K562 (cell line): ENCODE data around the gene NEMP1. TPM values are rescaled to one million over a fixed set of nuclear protein-coding genes. Genes with fewer than 3 reads are reported as not detected.

ENCODE experiments used
- CBFA2T2 ChIP-seq: fragments of 450-650 bp; conservative IDR thresholded peaks from 2 replicates; pipeline ENCODE4 v1.6.1; 2017; ENCODE audit warnings: mild to moderate bottlenecking
- CHD4 ChIP-seq: fragments of 200-600 bp; sonication (generic); IDR thresholded peaks from 3 replicates; pipeline ENCODE4 v1.6.1; 2012; ENCODE audit warnings: low read depth, mild to moderate bottlenecking, mixed read lengths, low read length, inconsistent platforms; ENCODE audit not compliant: insufficient read depth, insufficient replicate concordance, poor library complexity, severe bottlenecking
- FOSL1 ChIP-seq: fragments of 200-800 bp; sonication (Bioruptor generic); conservative IDR thresholded peaks from 2 replicates; pipeline ENCODE4 v1.6.1; 2016; ENCODE audit warnings: missing genetic modification characterization, missing compliant biosample characterization
- GABPA ChIP-seq: fragments of 200-800 bp; sonication (Bioruptor generic); conservative IDR thresholded peaks from 2 replicates; pipeline ENCODE4 v1.6.1; 2016; ENCODE audit warnings: low read depth, missing genetic modification characterization, missing compliant biosample characterization
- GABPB1 ChIP-seq: sonication (generic); formaldehyde crosslinking; IDR thresholded peaks from 2 replicates; pipeline ENCODE4 v1.8.0; 2022; ENCODE audit warnings: mild to moderate bottlenecking, missing genetic modification reagents
- HLTF ChIP-seq: fragments of 450-650 bp; IDR thresholded peaks from 2 replicates; pipeline ENCODE4 v1.6.1; 2016
- PHF21A ChIP-seq: fragments of 450-650 bp; IDR thresholded peaks from 2 replicates; pipeline ENCODE4 v1.6.1; 2017; ENCODE audit warnings: low read depth, borderline replicate concordance
- POLR2B ChIP-seq: fragments of 450-650 bp; IDR thresholded peaks from 2 replicates; pipeline ENCODE4 v1.6.1; 2018; ENCODE audit warnings: low read depth; ENCODE audit not compliant: partially characterized antibody
- RAD21 ChIP-seq, 2 experiments: fragments of 250-450 bp in 1 of 2; fragments of 450-650 bp in 1 of 2; sonication (Bioruptor Pico) in 1 of 2; formaldehyde crosslinking in 1 of 2; IDR thresholded peaks in 1 of 2; conservative IDR thresholded peaks in 1 of 2; 2 replicates each; pipeline versions ENCODE4 v1.4.0 to v1.8.0; 2020 to 2022; ENCODE audit warnings: mild to moderate bottlenecking in 2 of 2, moderate library complexity in 1 of 2
- SAFB ChIP-seq: fragments of 200-400 bp; formaldehyde crosslinking; IDR thresholded peaks from 2 replicates; pipeline ENCODE4 v1.6.1; 2017; ENCODE audit warnings: low read depth, low read length, borderline replicate concordance
- SRSF1 ChIP-seq: fragments of 200-400 bp; formaldehyde crosslinking; IDR thresholded peaks from 2 replicates; pipeline ENCODE4 v1.6.1; 2017; ENCODE audit warnings: mild to moderate bottlenecking, low read depth, low read length, moderate library complexity
- ZFP1 ChIP-seq: fragments of 450-650 bp; formaldehyde crosslinking; IDR thresholded peaks from 2 replicates; pipeline ENCODE4 v1.4.0; 2020; ENCODE audit warnings: mild to moderate bottlenecking, mixed read lengths
- ZNF253 ChIP-seq: fragments of 250-450 bp; sonication (Bioruptor Pico); conservative IDR thresholded peaks from 2 replicates; pipeline ENCODE4 v1.6.1; 2021; ENCODE audit warnings: mild to moderate bottlenecking
- ZNF3 ChIP-seq: fragments of 250-450 bp; sonication (Bioruptor Pico); IDR thresholded peaks from 2 replicates; pipeline ENCODE4 v1.5.0; 2021; ENCODE audit warnings: mild to moderate bottlenecking, moderate library complexity
- ZNF551 ChIP-seq: fragments of 250-450 bp; sonication (Bioruptor Pico); IDR thresholded peaks from 2 replicates; pipeline ENCODE4 v1.5.0; 2021; ENCODE audit warnings: mild to moderate bottlenecking, moderate library complexity
- ZNF584 ChIP-seq: fragments of 200-800 bp; sonication (Bioruptor generic); IDR thresholded peaks from 2 replicates; pipeline ENCODE4 v1.6.1; 2016; ENCODE audit warnings: low read depth, mild to moderate bottlenecking, missing genetic modification characterization, missing compliant biosample characterization
- polyA plus RNA-seq, 8 experiments: library from polyadenylated mRNA; depleted of rRNA in 4 of 8; stranded (reverse) in 5 of 8; unstranded in 3 of 8; fragments of >200 nt; fragmentation: Nextera tagmentation in 2 of 8; fragmentation: Illumina TruSeq in 1 of 8; extraction: Ambion mirVana in 2 of 8; extraction: Trizol in 1 of 8; gene quantifications; 2 replicates each; pipeline versions ENCODE4 v1.2.1 to v1.2.3, GENCODE V29; 2011 to 2014; ENCODE audit warnings: inconsistent platforms in 1 of 8, missing spikeins in 1 of 8
- total RNA-seq, 7 experiments: library from RNA; depleted of rRNA in 6 of 7; stranded (reverse); fragments of >200 nt in 6 of 7; fragmentation: Illumina TruSeq in 2 of 7; extraction: Trizol in 2 of 7; gene quantifications; 2 replicates each; pipeline versions ENCODE4 v1.2.1 to v1.2.3, GENCODE V29; 2011 to 2021; ENCODE audit warnings: low replicate concordance in 1 of 7
- TF ChIP-seq, protein P1 (sequence below), 2 experiments: fragments of 450-650 bp; IDR thresholded peaks; 2 replicates each; pipeline ENCODE4 v1.6.1; 2016
- TF ChIP-seq, protein P2 (sequence below): fragments of 450-650 bp; formaldehyde crosslinking; IDR thresholded peaks from 2 replicates; pipeline ENCODE4 v1.4.0; 2022; ENCODE audit warnings: mild to moderate bottlenecking, moderate library complexity
- TF ChIP-seq, protein P3 (sequence below): fragments of 450-650 bp; IDR thresholded peaks from 2 replicates; pipeline ENCODE4 v1.6.1; 2018; ENCODE audit not compliant: partially characterized antibody
- TF ChIP-seq, protein P4 (sequence below): fragments of 450-650 bp; IDR thresholded peaks from 2 replicates; pipeline ENCODE4 v1.6.1; 2017; ENCODE audit warnings: antibody characterized with exemption

The NEMP1 gene
- total and polyA plus RNA-seq, 9 of the 15 experiments (the other 6 are each of a cell fraction or from before 2014, with no cell fraction given), result 9.5 to 82.2 (median 41.2) TPM

DNA sequence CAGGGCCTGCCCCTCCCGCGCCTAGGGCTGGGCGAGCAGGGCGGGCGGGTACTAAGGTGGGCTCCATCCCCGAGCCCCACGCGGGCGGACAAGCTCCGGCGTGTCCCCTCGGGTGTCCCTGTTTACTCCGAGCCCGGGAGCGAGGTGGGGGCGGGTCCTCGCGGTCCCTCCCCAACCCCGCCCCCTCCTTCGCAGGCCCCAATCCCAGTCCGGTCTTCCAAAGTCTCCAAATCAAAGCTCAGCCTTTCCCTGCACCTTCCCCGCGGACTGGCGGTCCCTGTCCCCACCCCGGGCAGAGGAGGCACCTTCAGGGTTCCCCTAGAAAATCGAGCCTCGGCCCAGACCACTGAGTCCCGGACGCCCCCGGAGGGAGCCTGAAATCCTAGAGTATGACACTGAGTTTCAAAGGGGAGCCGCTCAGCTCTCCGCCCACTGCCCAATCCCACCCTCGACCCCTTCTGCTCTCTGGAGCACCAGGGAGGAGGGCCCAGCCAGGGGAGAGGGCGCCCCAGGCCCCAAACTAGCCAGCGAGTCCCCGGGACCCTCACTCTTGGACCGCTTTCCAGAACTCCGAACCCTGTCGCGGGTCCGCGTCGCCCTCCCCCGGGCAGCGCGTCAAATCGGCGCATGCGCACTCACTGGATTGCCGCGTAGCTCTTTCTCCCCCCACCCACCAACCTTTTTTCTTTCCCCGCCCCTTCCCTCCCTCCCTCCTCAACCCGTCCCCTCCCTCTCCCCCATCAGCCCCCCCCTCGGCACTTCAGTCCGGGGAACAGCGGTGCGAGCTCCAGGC, 49.3 kb upstream of the NEMP1 start, which contains the start of gene LRP1 (continued):
- TF ChIP-seq, protein P1, sequence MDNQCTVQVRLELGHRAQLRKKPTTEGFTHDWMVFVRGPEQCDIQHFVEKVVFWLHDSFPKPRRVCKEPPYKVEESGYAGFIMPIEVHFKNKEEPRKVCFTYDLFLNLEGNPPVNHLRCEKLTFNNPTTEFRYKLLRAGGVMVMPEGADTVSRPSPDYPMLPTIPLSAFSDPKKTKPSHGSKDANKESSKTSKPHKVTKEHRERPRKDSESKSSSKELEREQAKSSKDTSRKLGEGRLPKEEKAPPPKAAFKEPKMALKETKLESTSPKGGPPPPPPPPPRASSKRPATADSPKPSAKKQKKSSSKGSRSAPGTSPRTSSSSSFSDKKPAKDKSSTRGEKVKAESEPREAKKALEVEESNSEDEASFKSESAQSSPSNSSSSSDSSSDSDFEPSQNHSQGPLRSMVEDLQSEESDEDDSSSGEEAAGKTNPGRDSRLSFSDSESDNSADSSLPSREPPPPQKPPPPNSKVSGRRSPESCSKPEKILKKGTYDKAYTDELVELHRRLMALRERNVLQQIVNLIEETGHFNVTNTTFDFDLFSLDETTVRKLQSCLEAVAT (IDR thresholded peaks at IDR 0.05), result no peak
- TF ChIP-seq FOSL1 (tag) (peak; percentile 67), CHD4 (no peak), ZNF3 (no peak), RAD21 (CRISPR knock-in tag; conservative IDR thresholded peaks at IDR 0.05 in 1 of 2, IDR thresholded peaks at IDR 0.05 in 1 of 2) (no peak), POLR2B (peak; percentile 40), CBFA2T2 (no peak), ZNF551 (CRISPR knock-in tag) (no peak), SRSF1 (no peak), ZNF584 (no peak), ZFP1 (CRISPR knock-in tag) (no peak), ZNF253 (CRISPR knock-in tag) (no peak), GABPB1 (CRISPR knock-in tag) (no peak), SAFB (no peak), PHF21A (peak; percentile 71), GABPA (no peak), HLTF (no peak)
- TF ChIP-seq, protein P2, sequence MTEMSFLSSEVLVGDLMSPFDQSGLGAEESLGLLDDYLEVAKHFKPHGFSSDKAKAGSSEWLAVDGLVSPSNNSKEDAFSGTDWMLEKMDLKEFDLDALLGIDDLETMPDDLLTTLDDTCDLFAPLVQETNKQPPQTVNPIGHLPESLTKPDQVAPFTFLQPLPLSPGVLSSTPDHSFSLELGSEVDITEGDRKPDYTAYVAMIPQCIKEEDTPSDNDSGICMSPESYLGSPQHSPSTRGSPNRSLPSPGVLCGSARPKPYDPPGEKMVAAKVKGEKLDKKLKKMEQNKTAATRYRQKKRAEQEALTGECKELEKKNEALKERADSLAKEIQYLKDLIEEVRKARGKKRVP (CRISPR knock-in tag), result no peak
- TF ChIP-seq, protein P3, sequence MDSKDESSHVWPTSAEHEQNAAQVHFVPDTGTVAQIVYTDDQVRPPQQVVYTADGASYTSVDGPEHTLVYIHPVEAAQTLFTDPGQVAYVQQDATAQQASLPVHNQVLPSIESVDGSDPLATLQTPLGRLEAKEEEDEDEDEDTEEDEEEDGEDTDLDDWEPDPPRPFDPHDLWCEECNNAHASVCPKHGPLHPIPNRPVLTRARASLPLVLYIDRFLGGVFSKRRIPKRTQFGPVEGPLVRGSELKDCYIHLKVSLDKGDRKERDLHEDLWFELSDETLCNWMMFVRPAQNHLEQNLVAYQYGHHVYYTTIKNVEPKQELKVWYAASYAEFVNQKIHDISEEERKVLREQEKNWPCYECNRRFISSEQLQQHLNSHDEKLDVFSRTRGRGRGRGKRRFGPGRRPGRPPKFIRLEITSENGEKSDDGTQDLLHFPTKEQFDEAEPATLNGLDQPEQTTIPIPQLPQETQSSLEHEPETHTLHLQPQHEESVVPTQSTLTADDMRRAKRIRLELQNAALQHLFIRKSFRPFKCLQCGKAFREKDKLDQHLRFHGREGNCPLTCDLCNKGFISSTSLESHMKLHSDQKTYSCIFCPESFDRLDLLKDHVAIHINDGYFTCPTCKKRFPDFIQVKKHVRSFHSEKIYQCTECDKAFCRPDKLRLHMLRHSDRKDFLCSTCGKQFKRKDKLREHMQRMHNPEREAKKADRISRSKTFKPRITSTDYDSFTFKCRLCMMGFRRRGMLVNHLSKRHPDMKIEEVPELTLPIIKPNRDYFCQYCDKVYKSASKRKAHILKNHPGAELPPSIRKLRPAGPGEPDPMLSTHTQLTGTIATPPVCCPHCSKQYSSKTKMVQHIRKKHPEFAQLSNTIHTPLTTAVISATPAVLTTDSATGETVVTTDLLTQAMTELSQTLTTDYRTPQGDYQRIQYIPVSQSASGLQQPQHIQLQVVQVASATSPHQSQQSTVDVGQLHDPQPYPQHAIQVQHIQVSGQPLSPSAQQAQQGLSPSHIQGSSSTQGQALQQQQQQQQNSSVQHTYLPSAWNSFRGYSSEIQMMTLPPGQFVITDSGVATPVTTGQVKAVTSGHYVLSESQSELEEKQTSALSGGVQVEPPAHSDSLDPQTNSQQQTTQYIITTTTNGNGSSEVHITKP, result peak; percentile 91
- TF ChIP-seq, protein P4, sequence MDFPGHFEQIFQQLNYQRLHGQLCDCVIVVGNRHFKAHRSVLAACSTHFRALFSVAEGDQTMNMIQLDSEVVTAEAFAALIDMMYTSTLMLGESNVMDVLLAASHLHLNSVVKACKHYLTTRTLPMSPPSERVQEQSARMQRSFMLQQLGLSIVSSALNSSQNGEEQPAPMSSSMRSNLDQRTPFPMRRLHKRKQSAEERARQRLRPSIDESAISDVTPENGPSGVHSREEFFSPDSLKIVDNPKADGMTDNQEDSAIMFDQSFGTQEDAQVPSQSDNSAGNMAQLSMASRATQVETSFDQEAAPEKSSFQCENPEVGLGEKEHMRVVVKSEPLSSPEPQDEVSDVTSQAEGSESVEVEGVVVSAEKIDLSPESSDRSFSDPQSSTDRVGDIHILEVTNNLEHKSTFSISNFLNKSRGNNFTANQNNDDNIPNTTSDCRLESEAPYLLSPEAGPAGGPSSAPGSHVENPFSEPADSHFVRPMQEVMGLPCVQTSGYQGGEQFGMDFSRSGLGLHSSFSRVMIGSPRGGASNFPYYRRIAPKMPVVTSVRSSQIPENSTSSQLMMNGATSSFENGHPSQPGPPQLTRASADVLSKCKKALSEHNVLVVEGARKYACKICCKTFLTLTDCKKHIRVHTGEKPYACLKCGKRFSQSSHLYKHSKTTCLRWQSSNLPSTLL, result no peak
